HCT116 (cell line): Measurements from ENCODE around the gene EIF4ENIF1.
"Not testable (repeated sequence)": the region's sequence is repeated elsewhere in the genome, so short reads cannot be mapped to it uniquely, and the experiment has no call there.

Experiments
- CTCF ChIP-seq, 3 experiments: fragments of 200-600 bp in 1 of 3; sonication (generic) in 1 of 3; IDR thresholded peaks in 2 of 3; conservative IDR thresholded peaks in 1 of 3; 2 replicates each; pipeline ENCODE4 v1.5.1; 2012 to 2017; ENCODE audit warnings: low read depth in 2 of 3, low read length in 2 of 3, antibody characterized with exemption in 1 of 3, borderline replicate concordance in 1 of 3, control low read depth in 1 of 3, mild to moderate bottlenecking in 1 of 3, mixed read lengths in 1 of 3, mixed run types in 1 of 3, moderate library complexity in 1 of 3; ENCODE audit not compliant: insufficient read depth in 1 of 3
- POLR2AphosphoS5 ChIP-seq: IDR thresholded peaks from 2 replicates; pipeline ENCODE4 v1.6.1; 2011; ENCODE audit warnings: mild to moderate bottlenecking, low read depth, low read length, moderate library complexity

GRCh38 chr22:31524132-31524531, 34.5 kb upstream of the EIF4ENIF1 start:
- not testable (repeated sequence) for TF ChIP-seq POLR2AphosphoS5; CTCF (IDR thresholded peaks at IDR 0.05 in 2 of 3, conservative IDR thresholded peaks at IDR 0.05 in 1 of 3; ENCODE audit: borderline replicate concordance in 1 of 3, insufficient read depth in 1 of 3, low read depth in 2 of 3, low read length in 2 of 3)
